ENCODE results near the gene CMSS1.

CMSS1 gene

DNA sequence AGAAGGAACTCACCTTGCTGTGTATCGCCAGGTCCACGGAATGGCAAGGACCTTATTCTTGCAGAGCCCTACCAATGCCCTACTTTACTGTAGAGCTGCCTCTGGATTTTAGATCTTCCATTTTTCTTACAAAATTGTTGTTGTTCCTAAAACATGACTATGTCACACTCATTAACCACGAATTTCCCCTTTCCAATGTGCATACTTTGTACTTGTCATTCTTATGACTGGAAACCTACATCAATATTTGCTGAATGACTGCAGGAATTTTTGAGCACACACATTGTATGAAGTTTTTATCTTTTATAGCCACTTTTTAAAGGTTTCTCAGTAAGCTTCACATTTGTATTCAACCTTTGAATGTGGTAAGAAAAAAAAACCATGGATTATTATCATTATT is 35.9 kb upstream of the CMSS1 start:
- Histone ChIP-seq H3K27ac (ENCODE audit: low read depth, low read length) (no peak overlapping the region), H3K4me3 (ENCODE audit: low read depth in 1 of 2, low read length in 2 of 2) (no peak overlapping the region), H3K36me3 (ENCODE audit: control insufficient read depth in 1 of 2, insufficient read depth in 2 of 2, low read length in 2 of 2) (no peaks in the 10 kb centered on the region), H3K4me1 (ENCODE audit: control insufficient read depth in 1 of 2, insufficient read depth in 2 of 2, low read length in 2 of 2) (no peaks in the 10 kb centered on the region), H3K27me3 (ENCODE audit: control insufficient read depth in 1 of 2, insufficient read depth in 2 of 2, low read length in 2 of 2) (peaks cover 0 to 4% of the 10 kb centered on the region in 2 donors), H3K9ac (ENCODE audit: low read depth in 1 of 2, low read length in 2 of 2) (no peak overlapping the region), H3K9me3 (ENCODE audit: control insufficient read depth in 1 of 2, low read length in 2 of 2) (no peaks in the 10 kb centered on the region)

DNA sequence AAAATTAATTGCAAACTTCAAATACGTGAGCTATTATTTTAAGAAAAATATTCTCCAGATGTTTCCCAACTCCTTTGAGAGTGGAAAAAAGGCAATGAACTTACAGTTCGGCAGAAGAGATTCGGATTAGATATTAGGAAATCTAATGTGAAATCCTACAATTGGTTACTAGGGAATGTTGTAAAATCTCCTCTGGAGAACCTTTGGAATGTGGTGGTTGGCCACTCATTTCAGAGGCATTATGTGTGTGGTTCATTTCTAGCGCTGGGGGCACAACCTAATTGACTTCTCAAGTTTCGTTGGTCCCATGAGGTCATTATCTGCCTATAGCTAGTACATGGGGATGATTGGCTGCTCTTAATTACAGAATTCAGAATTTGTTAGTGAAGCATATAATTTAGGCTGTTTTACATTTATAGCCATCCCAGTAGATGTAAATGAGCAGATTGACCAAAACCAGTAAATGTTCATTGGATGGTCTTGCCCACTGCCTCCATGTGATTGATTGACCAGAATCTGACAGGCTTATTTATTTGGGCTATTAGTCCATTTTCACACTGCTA is 34.6 kb upstream of the CMSS1 start:
- H3K9ac ChIP-seq (ENCODE audit: low read depth in 1 of 2, low read length in 2 of 2), result no peak overlapping the region
- H3K27ac ChIP-seq (ENCODE audit: low read depth, low read length), result no peak overlapping the region
- no peaks in the 10 kb centered on the region for H3K4me1 ChIP-seq (ENCODE audit: control insufficient read depth in 1 of 2, insufficient read depth in 2 of 2, low read length in 2 of 2)
- H3K27me3 ChIP-seq (ENCODE audit: control insufficient read depth in 1 of 2, insufficient read depth in 2 of 2, low read length in 2 of 2), result peaks cover 0 to 4% of the 10 kb centered on the region in 2 donors
- H3K9me3 ChIP-seq (ENCODE audit: control insufficient read depth in 1 of 2, low read length in 2 of 2), result no peaks in the 10 kb centered on the region
- no peaks in the 10 kb centered on the region for H3K36me3 ChIP-seq (ENCODE audit: control insufficient read depth in 1 of 2, insufficient read depth in 2 of 2, low read length in 2 of 2)
- no peak overlapping the region for H3K4me3 ChIP-seq (ENCODE audit: low read depth in 1 of 2, low read length in 2 of 2)

- Histone ChIP-seq H3K27me3 (ENCODE audit: control insufficient read depth in 1 of 2, insufficient read depth in 2 of 2, low read length in 2 of 2) (no peaks in the 10 kb centered on the region), H3K9ac (ENCODE audit: low read depth in 1 of 2, low read length in 2 of 2) (no peak overlapping the region), H3K27ac (ENCODE audit: low read depth, low read length) (no peak overlapping the region), H3K9me3 (ENCODE audit: control insufficient read depth in 1 of 2, low read length in 2 of 2) (no peaks in the 10 kb centered on the region), H3K36me3 (ENCODE audit: control insufficient read depth in 1 of 2, insufficient read depth in 2 of 2, low read length in 2 of 2) (no peaks in the 10 kb centered on the region), H3K4me3 (ENCODE audit: low read depth in 1 of 2, low read length in 2 of 2) (no peak overlapping the region), H3K4me1 (ENCODE audit: control insufficient read depth in 1 of 2, insufficient read depth in 2 of 2, low read length in 2 of 2) (no peaks in the 10 kb centered on the region)
Measured at GRCh38 chr3:99789011-99789721, 28.5 kb upstream of the CMSS1 start.

GRCh38 chr3:99794485-99794884 is 23.2 kb upstream of the CMSS1 start:
- Histone ChIP-seq H3K27me3 (ENCODE audit: control insufficient read depth in 1 of 2, insufficient read depth in 2 of 2, low read length in 2 of 2) (no peaks in the 10 kb centered on the region), H3K9me3 (ENCODE audit: control insufficient read depth in 1 of 2, low read length in 2 of 2) (no peaks in the 10 kb centered on the region), H3K36me3 (ENCODE audit: control insufficient read depth in 1 of 2, insufficient read depth in 2 of 2, low read length in 2 of 2) (no peaks in the 10 kb centered on the region), H3K9ac (ENCODE audit: low read depth in 1 of 2, low read length in 2 of 2) (no peak overlapping the region), H3K27ac (ENCODE audit: low read depth, low read length) (no peak overlapping the region), H3K4me3 (ENCODE audit: low read depth in 1 of 2, low read length in 2 of 2) (no peak overlapping the region), H3K4me1 (ENCODE audit: control insufficient read depth in 1 of 2, insufficient read depth in 2 of 2, low read length in 2 of 2) (no peaks in the 10 kb centered on the region)

DNA sequence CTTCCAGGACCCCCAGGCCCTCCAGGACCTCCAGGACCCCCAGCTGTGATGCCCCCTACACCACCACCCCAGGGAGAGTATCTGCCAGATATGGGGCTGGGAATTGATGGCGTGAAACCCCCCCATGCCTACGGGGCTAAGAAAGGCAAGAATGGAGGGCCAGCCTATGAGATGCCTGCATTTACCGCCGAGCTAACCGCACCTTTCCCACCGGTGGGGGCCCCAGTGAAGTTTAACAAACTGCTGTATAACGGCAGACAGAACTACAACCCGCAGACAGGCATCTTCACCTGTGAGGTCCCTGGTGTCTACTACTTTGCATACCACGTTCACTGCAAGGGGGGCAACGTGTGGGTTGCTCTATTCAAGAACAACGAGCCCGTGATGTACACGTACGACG is 22.1 kb upstream of the CMSS1 start:
- Histone ChIP-seq H3K27me3 (ENCODE audit: control insufficient read depth in 1 of 2, insufficient read depth in 2 of 2, low read length in 2 of 2) (no peaks in the 10 kb centered on the region), H3K27ac (ENCODE audit: low read depth, low read length) (no peak overlapping the region), H3K9ac (ENCODE audit: low read depth in 1 of 2, low read length in 2 of 2) (no peak overlapping the region), H3K4me3 (ENCODE audit: low read depth in 1 of 2, low read length in 2 of 2) (no peak overlapping the region), H3K4me1 (ENCODE audit: control insufficient read depth in 1 of 2, insufficient read depth in 2 of 2, low read length in 2 of 2) (no peaks in the 10 kb centered on the region), H3K9me3 (ENCODE audit: control insufficient read depth in 1 of 2, low read length in 2 of 2) (no peaks in the 10 kb centered on the region), H3K36me3 (ENCODE audit: control insufficient read depth in 1 of 2, insufficient read depth in 2 of 2, low read length in 2 of 2) (no peaks in the 10 kb centered on the region)

GRCh38 chr3:99799422-99799821 is 18.2 kb upstream of the CMSS1 start:
- Histone ChIP-seq H3K9ac (ENCODE audit: low read depth in 1 of 2, low read length in 2 of 2) (no peak overlapping the region), H3K4me1 (ENCODE audit: control insufficient read depth in 1 of 2, insufficient read depth in 2 of 2, low read length in 2 of 2) (no peaks in the 10 kb centered on the region), H3K27ac (ENCODE audit: low read depth, low read length) (no peak overlapping the region), H3K27me3 (ENCODE audit: control insufficient read depth in 1 of 2, insufficient read depth in 2 of 2, low read length in 2 of 2) (no peaks in the 10 kb centered on the region), H3K4me3 (ENCODE audit: low read depth in 1 of 2, low read length in 2 of 2) (no peak overlapping the region), H3K36me3 (ENCODE audit: control insufficient read depth in 1 of 2, insufficient read depth in 2 of 2, low read length in 2 of 2) (no peaks in the 10 kb centered on the region), H3K9me3 (ENCODE audit: control insufficient read depth in 1 of 2, low read length in 2 of 2) (peaks cover 0 to 4% of the 10 kb centered on the region in 2 donors)

GRCh38 chr3:99803297-99803696 is 14.4 kb upstream of the CMSS1 start:
- Histone ChIP-seq H3K9me3 (ENCODE audit: control insufficient read depth in 1 of 2, low read length in 2 of 2) (peaks cover 9 to 18% of the 10 kb centered on the region in 2 donors), H3K27me3 (ENCODE audit: control insufficient read depth in 1 of 2, insufficient read depth in 2 of 2, low read length in 2 of 2) (no peaks in the 10 kb centered on the region), H3K4me1 (ENCODE audit: control insufficient read depth in 1 of 2, insufficient read depth in 2 of 2, low read length in 2 of 2) (no peaks in the 10 kb centered on the region), H3K36me3 (ENCODE audit: control insufficient read depth in 1 of 2, insufficient read depth in 2 of 2, low read length in 2 of 2) (no peaks in the 10 kb centered on the region), H3K4me3 (ENCODE audit: low read depth in 1 of 2, low read length in 2 of 2) (no peak overlapping the region), H3K9ac (ENCODE audit: low read depth in 1 of 2, low read length in 2 of 2) (no peak overlapping the region), H3K27ac (ENCODE audit: low read depth, low read length) (no peak overlapping the region)

DNA sequence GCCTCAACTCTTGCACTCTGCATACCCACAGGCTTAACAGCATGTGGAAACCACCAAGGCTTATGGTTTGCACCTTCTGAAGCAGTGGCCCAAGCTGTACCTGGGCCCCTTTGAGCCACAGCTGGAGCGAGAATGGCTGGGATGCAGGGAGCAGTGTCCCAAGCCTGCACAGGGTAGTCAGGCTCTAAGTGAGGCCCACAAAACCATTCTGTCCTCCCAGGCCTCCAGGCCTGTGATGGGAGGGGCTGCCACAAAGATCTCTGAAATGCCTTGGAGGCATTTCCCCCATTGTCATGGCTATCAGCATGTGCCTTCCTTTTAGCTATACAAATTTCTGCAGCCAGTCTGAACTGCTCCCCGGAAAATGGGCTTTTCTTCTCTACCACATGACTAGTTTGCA is 12.5 kb upstream of the CMSS1 start:
- Histone ChIP-seq H3K4me3 (ENCODE audit: low read depth in 1 of 2, low read length in 2 of 2) (no peak overlapping the region), H3K27me3 (ENCODE audit: control insufficient read depth in 1 of 2, insufficient read depth in 2 of 2, low read length in 2 of 2) (no peaks in the 10 kb centered on the region), H3K4me1 (ENCODE audit: control insufficient read depth in 1 of 2, insufficient read depth in 2 of 2, low read length in 2 of 2) (no peaks in the 10 kb centered on the region), H3K9ac (ENCODE audit: low read depth in 1 of 2, low read length in 2 of 2) (no peak overlapping the region), H3K36me3 (ENCODE audit: control insufficient read depth in 1 of 2, insufficient read depth in 2 of 2, low read length in 2 of 2) (no peaks in the 10 kb centered on the region), H3K27ac (ENCODE audit: low read depth, low read length) (no peak overlapping the region), H3K9me3 (ENCODE audit: control insufficient read depth in 1 of 2, low read length in 2 of 2) (peaks cover 9 to 18% of the 10 kb centered on the region in 2 donors)

- Histone ChIP-seq H3K9ac (ENCODE audit: low read depth in 1 of 2, low read length in 2 of 2) (no peak overlapping the region), H3K4me3 (ENCODE audit: low read depth in 1 of 2, low read length in 2 of 2) (no peak overlapping the region), H3K4me1 (ENCODE audit: control insufficient read depth in 1 of 2, insufficient read depth in 2 of 2, low read length in 2 of 2) (no peaks in the 10 kb centered on the region), H3K27ac (ENCODE audit: low read depth, low read length) (no peak overlapping the region), H3K36me3 (ENCODE audit: control insufficient read depth in 1 of 2, insufficient read depth in 2 of 2, low read length in 2 of 2) (no peaks in the 10 kb centered on the region), H3K9me3 (ENCODE audit: control insufficient read depth in 1 of 2, low read length in 2 of 2) (peaks cover 9 to 18% of the 10 kb centered on the region in 2 donors), H3K27me3 (ENCODE audit: control insufficient read depth in 1 of 2, insufficient read depth in 2 of 2, low read length in 2 of 2) (no peaks in the 10 kb centered on the region)
Measured at GRCh38 chr3:99808163-99808794, 9.4 kb upstream of the CMSS1 start.

GRCh38 chr3:99809565-99809964 is 8.1 kb upstream of the CMSS1 start:
- Histone ChIP-seq H3K36me3 (ENCODE audit: control insufficient read depth in 1 of 2, insufficient read depth in 2 of 2, low read length in 2 of 2) (no peaks in the 10 kb centered on the region), H3K4me1 (ENCODE audit: control insufficient read depth in 1 of 2, insufficient read depth in 2 of 2, low read length in 2 of 2) (no peaks in the 10 kb centered on the region), H3K27ac (ENCODE audit: low read depth, low read length) (no peak overlapping the region), H3K9ac (ENCODE audit: low read depth in 1 of 2, low read length in 2 of 2) (no peak overlapping the region), H3K4me3 (ENCODE audit: low read depth in 1 of 2, low read length in 2 of 2) (no peak overlapping the region), H3K9me3 (ENCODE audit: control insufficient read depth in 1 of 2, low read length in 2 of 2) (peaks cover 9 to 13% of the 10 kb centered on the region in 2 donors), H3K27me3 (ENCODE audit: control insufficient read depth in 1 of 2, insufficient read depth in 2 of 2, low read length in 2 of 2) (no peaks in the 10 kb centered on the region)
